ENCODE measurements around the gene CHST14. TPM values are rescaled to one million over a fixed set of nuclear protein-coding genes. Genes with fewer than 3 reads are reported as not detected.
A peak's percentile ranks its signal among the peaks of the same experiment; 100 is the strongest.

CHST14 gene
- total and polyA plus RNA-seq, 11 donors, result 6.0 to 10.8 (median 8.0) TPM

- WGBS, 4 donors, result 84 to 93% (median 88%) methylated on average over 3 to 4 of the region's 4 CpGs
- Histone ChIP-seq H3K27me3 (no peaks in the 10 kb centered on the region), H3K36me3 (peaks cover 0 to 36% (median 31%) of the 10 kb centered on the region in 9 donors), H3K4me3 (no peak overlapping the region), H3K4me1 (peaks cover 0 to 26% (median 14%) of the 10 kb centered on the region in 12 donors), H3K27ac (no peak overlapping the region), H3K9me3 (no peaks in the 10 kb centered on the region)
- DNase-seq (peak in 1 of 5 donors; percentile 6), ATAC-seq (no peak)
- intact Hi-C loops (cut with DNase I), result loop anchor here in 1 of 10 donors (10.0 kb wide), 1 partner anchor 636 kb away; no protein-coding TSS in a partner anchor
- TF ChIP-seq POLR2A (IDR thresholded peaks at IDR 0.05), result no peak
- TF ChIP-seq CTCF (IDR thresholded peaks at IDR 0.05), result no peak
Observed at GRCh38 chr15:40468898-40469331, 1.9 kb upstream of the CHST14 start.

- WGBS, 4 donors, result 68 to 79% (median 74%) methylated on average over 6 to 7 of the region's 7 CpGs
- Histone ChIP-seq H3K4me1 (peaks cover 0 to 26% (median 14%) of the 10 kb centered on the region in 12 donors), H3K9me3 (no peaks in the 10 kb centered on the region), H3K27ac (peak overlapping the region in 11 of 12 donors; percentile 76 to 94 (median 89)), H3K4me3 (peak overlapping the region in 8 of 12 donors; percentile 80 to 95 (median 90)), H3K27me3 (no peaks in the 10 kb centered on the region), H3K36me3 (peaks cover 0 to 26% (median 22%) of the 10 kb centered on the region in 9 donors)
- peak in 1 of 4 donors; percentile 1 for ATAC-seq
- intact Hi-C loops (cut with DNase I), result loop anchor here in 2 of 10 donors (1.0 to 10.0 kb wide), 2 partner anchors 29 to 635 kb away; no protein-coding TSS in a partner anchor
- no peak for DNase-seq
- TF ChIP-seq CTCF (IDR thresholded peaks at IDR 0.05) (no peak), POLR2A (IDR thresholded peaks at IDR 0.05) (no peak)
Observed at GRCh38 chr15:40469776-40470390, 901 bp upstream of the CHST14 start.

GRCh38 chr15:40471105-40471807 lies 472 bp downstream of the CHST14 start:
- 1% methylated on average over 25 to 60 of the region's 60 CpGs for WGBS, 4 donors
- ATAC-seq (peak; percentile 19 to 61 (median 48)), DNase-seq (peak in 3 of 5 donors; percentile 20 to 70 (median 48))
- Histone ChIP-seq H3K4me3 (peak overlapping the region; percentile 71 to 95 (median 90)), H3K9me3 (no peaks in the 10 kb centered on the region), H3K36me3 (peaks cover 0 to 12% (median 10%) of the 10 kb centered on the region in 9 donors), H3K4me1 (peaks cover 0 to 26% (median 14%) of the 10 kb centered on the region in 12 donors), H3K27me3 (no peaks in the 10 kb centered on the region), H3K27ac (peak overlapping the region; percentile 74 to 94 (median 89))
- TF ChIP-seq CTCF (IDR thresholded peaks at IDR 0.05) (no peak), POLR2A (IDR thresholded peaks at IDR 0.05) (no peak)
- intact Hi-C loops (cut with DNase I), result loop anchor here in 1 of 10 donors (1.0 kb wide), 1 partner anchor 36 kb away; no protein-coding TSS in a partner anchor

- ATAC-seq (peak; percentile 3 to 30 (median 10)), DNase-seq (no peak)
- WGBS, 4 donors, result 9 to 40% (median 11%) methylated on average over 1 to 16 of the region's 16 CpGs
Observed at GRCh38 chr15:40471808-40472150, 995 bp downstream of the CHST14 start.

More at GRCh38 chr15:40471808-40472150, 995 bp downstream of the CHST14 start:
- no peaks in the 10 kb centered on the region for H3K9me3 ChIP-seq
- H3K36me3 ChIP-seq, result peaks cover 0 to 7% (median 5%) of the 10 kb centered on the region in 9 donors
- H3K4me1 ChIP-seq, result peaks cover 0 to 26% (median 14%) of the 10 kb centered on the region in 12 donors
- peak overlapping the region in 9 of 12 donors; percentile 76 to 94 (median 89) for H3K27ac ChIP-seq
- no peaks in the 10 kb centered on the region for H3K27me3 ChIP-seq
- intact Hi-C loops (cut with DNase I), result loop anchor here in 1 of 10 donors (1.0 kb wide), 1 partner anchor 36 kb away; no protein-coding TSS in a partner anchor
- H3K4me3 ChIP-seq, result peak overlapping the region; percentile 71 to 95 (median 90)
- TF ChIP-seq CTCF (IDR thresholded peaks at IDR 0.05) (no peak), POLR2A (IDR thresholded peaks at IDR 0.05) (no peak)

All from heart left ventricle (tissue), 16 donors.